GM19043 (cell line): ENCODE results near the gene TRAPPC3L.

Source experiments
- ATAC-seq: cut with Tn5 transposase; IDR thresholded peaks from one replicate; pipeline ENCODE4 v1.9.1; 2021; ENCODE audit warnings: low read depth; ENCODE audit not compliant: unreplicated experiment

Gene TRAPPC3L

GRCh38 chr6:116560130-116560529 lies 14.6 kb upstream of the TRAPPC3L start:
- no peak for ATAC-seq

- ATAC-seq, result no peak
Measured at GRCh38 chr6:116557893-116558292, 12.4 kb upstream of the TRAPPC3L start.

GRCh38 chr6:116556814-116557415 lies 11.4 kb upstream of the TRAPPC3L start:
- ATAC-seq, result no peak

- no peak for ATAC-seq
Measured at GRCh38 chr6:116556065-116556464, 10.6 kb upstream of the TRAPPC3L start.

GRCh38 chr6:116553451-116553850 lies 8.0 kb upstream of the TRAPPC3L start, which contains the start of gene CALHM4:
TSS of gene CALHM4 (plus strand) at chr6:116553751. CDS start at chr6:116553794, 43 bp downstream.
- no peak for ATAC-seq

GRCh38 chr6:116550796-116551195 lies 5.3 kb upstream of the TRAPPC3L start:
- ATAC-seq, result no peak

GRCh38 chr6:116547358-116547757 lies 1.9 kb upstream of the TRAPPC3L start:
- no peak for ATAC-seq

- no peak for ATAC-seq
Measured at GRCh38 chr6:116543149-116543548, 2.3 kb downstream of the TRAPPC3L start.

- no peak for ATAC-seq
Measured at GRCh38 chr6:116542426-116542825, 3.1 kb downstream of the TRAPPC3L start.

GRCh38 chr6:116536216-116536621 lies 9.3 kb downstream of the TRAPPC3L start:
- no peak for ATAC-seq

- ATAC-seq, result no peak
Measured at GRCh38 chr6:116535109-116535508, 10.4 kb downstream of the TRAPPC3L start.

- ATAC-seq, result no peak
Measured at GRCh38 chr6:116533233-116533957, 12.1 kb downstream of the TRAPPC3L start.

GRCh38 chr6:116531675-116532570 lies 13.6 kb downstream of the TRAPPC3L start:
- peak; percentile 80 for ATAC-seq

- no peak for ATAC-seq
Measured at GRCh38 chr6:116530436-116530835, 15.0 kb downstream of the TRAPPC3L start.

- ATAC-seq, result no peak
Measured at GRCh38 chr6:116529466-116530290, 15.8 kb downstream of the TRAPPC3L start.

GRCh38 chr6:116528780-116529179 lies 16.7 kb downstream of the TRAPPC3L start:
- no peak for ATAC-seq

GRCh38 chr6:116528133-116528532 lies 17.4 kb downstream of the TRAPPC3L start:
- ATAC-seq, result no peak

- no peak for ATAC-seq
Measured at GRCh38 chr6:116524236-116524635, 21.2 kb downstream of the TRAPPC3L start.

- no peak for ATAC-seq
Measured at GRCh38 chr6:116522896-116523295, 22.6 kb downstream of the TRAPPC3L start.

GRCh38 chr6:116518621-116519368 lies 26.7 kb downstream of the TRAPPC3L start:
- no peak for ATAC-seq
